OCI-M2 (cell line): ENCODE data around the gene LRRC4C.
"Not testable (repeated sequence)": the region's sequence is repeated elsewhere in the genome, so short reads cannot be mapped to it uniquely, and the experiment has no call there.

ENCODE experiments used
- DNase-seq: peaks from one replicate; lab custom pipeline; 2025; ENCODE audit not compliant: unreplicated experiment; lab: John Stamatoyannopoulos, UW

The LRRC4C gene

DNA sequence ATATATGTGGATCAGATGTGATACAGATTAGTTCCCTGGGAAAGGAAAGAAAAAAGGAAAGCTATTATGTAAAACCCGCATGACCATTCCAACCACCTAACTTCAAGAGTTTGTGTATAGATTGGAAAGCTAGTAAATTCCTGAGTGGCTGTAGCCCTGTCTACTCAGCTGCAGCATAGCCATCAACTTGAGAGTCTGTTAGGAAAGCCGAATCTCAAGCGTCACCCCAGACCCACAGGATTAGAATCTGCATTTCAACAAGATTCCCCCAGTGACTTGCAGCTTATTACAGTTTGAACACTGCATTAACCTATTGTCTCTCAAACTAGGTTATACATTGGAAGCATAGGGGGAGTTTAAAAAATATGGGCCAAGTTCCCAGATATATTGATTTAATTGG lies 921.7 kb downstream of the LRRC4C start:
- no peak for DNase-seq

DNA sequence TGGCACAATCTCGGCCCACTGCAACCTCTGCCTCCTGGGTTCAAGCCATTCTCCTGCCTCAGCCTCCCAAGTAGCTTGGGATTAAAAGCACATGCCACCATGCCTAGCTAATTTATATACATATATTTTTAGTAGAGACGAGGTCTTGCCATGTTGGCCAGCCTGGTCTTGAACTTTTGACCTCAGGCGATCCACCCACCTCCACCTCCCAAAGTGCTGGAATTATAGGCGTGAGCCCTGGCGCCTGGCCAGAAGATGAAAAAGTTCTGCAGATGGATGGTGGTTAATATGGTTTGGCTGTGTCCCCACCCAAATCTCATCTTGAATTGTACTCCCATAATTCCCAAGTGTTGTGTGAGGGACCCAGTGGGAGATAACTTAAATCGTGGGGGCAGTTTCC lies 937.4 kb downstream of the LRRC4C start:
- DNase-seq: not testable (repeated sequence)

DNA sequence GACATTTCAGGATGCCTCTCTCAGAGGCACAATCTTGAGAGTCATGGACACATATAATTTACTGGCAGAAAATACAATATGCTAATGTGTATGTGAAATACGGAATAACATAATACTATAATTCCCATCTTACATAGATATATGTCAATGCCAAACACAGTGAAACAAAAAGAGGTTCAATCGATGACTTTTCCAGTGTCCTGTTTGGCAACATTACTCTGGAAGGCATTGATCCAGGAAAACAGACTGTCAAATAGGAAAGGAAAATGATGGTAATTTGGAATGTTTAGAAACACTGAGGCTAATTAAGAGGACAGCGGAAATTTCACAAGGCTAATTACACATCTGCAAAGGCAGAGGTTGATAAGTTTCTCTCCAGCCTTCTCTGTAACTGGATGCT lies 942.3 kb downstream of the LRRC4C start:
- DNase-seq: no peak

DNA sequence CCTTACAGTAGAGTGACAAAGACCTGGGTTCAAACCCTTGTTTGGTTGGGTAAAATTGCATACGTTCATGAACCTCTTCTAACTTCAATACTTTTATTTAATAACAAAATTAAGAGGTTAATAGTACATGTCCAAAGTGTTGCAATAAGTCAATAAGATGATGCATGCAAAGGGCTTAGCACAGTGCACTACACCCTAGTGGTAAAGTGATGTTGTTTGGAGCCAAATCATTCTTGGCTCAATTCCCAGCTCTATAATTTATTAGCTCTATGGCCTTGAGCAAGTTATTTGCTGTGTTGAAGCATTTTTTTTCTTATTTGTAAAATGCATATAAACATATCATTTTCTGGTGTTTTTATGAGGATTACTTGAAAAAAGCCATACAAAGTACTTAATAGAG lies 945.3 kb downstream of the LRRC4C start:
- no peak for DNase-seq

DNA sequence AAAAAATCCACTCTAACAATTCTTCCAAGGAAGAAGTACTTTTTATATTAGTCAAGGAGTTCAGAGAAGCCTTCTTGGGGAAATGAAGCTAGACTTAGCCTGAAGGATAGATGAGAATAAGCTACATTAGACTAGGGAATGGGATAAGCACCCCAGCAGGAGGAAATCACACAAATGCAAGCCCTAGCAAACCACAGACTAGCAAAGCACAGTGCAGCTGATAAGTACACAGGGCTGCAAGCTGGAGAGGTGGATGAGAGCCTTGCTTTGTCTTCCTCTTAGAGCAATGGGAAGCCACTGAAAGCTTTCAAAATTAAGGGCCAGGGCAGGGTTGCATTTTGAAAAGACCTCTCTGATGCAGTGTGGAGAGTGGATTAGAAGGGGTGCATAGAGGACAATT lies 946.2 kb downstream of the LRRC4C start:
- DNase-seq: no peak

DNA sequence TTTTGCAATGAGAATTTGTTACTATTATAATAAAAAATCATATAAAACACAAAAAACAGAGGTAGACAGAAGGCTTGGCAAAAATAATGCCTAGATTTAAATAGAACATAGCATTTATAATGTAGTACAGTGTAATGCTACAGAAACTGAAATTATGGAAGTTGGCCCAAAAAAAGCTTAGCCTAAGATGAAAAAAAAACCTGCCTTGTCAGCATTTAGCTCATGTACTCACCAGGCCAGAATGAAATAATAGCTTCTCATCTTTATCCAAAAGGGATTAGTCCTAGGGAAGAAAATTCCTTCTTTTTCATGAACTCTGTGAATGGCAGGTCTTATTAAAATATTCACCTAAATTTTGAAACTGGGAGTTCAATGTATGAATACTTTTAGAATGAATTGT lies 951.1 kb downstream of the LRRC4C start:
- DNase-seq: no peak

DNA sequence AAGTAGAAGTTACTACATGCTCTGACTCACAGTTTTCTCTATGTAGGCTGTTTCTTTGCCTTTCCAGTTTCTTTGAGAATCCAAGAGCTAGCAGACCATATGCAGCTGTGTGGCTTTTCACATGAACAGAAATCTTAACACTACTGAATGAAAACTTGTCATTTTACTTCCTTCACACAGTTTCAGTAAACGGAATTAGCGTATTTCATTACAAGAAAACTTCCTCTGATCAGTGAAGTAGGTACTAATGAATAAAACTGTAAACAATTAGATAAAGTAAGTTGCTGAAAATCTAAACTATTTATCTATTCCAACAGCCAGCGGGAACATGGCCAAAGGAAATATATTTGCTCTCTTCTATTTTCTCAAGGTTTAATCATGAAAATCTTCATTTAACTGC lies 953.2 kb downstream of the LRRC4C start:
- DNase-seq: no peak

DNA sequence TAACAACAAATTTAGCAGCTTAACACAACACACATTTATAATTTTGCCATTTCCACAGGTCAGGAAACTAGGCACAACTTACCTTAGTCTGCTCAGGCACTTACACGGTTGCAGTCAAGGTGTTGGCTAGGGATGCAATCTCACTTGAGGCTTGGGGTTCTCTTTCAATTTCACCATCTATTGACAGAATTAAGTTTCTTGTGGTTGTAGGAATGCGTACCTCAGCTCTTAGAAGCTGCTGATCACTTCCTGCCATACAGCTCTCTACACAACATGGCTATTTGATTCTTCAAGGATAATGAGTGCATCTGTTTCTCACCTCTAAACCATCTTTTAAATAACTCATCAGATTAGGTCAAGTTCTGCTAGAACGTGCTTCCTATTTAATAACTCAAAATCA lies 968.1 kb downstream of the LRRC4C start:
- no peak for DNase-seq

DNA sequence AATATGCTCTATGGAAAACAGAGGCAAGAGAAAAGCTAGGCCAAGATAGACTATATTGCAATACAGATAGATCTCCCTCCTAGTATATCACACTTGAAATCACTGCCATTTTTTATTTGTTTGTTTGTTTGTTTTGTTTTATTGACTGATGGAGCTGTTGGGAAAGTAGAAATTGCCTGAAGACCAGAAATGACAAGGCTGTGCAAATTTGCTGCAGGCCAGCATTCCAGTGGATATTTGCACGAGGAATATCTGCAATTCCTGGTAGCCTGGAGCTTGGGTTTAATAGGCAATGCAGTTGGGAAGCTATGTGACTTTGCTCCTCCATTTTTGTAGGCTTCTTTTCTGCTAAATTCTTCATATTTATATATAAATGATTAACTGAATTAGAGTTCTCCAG lies 991.7 kb downstream of the LRRC4C start:
- no peak for DNase-seq

DNA sequence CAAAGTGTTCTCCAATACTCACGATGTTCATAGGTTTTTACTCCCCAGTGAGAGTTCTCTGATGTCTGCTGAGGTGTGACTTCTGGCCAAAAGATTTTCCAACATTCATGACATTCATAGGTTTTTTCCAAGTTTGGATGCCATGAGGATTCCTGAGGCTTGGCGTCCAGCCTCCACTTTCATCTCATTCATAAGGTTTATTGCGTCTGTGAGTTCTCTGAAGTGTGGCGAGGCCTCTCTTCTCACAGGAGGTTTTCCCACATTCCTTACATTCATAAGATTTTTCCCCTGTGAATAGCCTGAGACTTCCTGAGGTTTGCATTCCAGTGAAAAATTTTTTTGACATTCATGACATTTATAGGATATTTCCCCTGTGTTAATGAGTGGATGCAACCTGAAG lies 1014.1 kb downstream of the LRRC4C start:
- no peak for DNase-seq

DNA sequence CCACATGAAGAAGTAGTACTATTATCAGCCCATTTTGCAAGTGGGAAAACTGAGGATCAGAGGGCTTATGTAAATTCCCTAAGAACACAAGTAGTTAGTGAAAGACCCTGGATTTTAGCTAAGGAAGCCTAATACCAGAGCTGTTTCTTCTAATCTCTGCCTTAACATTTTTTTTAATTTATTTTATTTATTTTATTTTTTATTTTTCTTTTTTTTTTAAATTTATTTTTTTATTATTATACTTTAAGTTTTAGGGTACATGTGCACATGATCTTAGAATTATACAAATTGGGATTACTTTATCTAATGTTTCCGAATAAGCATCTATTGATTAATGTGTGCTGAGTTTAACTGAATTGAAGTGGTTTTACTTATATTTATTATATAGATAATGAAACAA lies 1015.3 kb downstream of the LRRC4C start:
- DNase-seq: no peak

DNA sequence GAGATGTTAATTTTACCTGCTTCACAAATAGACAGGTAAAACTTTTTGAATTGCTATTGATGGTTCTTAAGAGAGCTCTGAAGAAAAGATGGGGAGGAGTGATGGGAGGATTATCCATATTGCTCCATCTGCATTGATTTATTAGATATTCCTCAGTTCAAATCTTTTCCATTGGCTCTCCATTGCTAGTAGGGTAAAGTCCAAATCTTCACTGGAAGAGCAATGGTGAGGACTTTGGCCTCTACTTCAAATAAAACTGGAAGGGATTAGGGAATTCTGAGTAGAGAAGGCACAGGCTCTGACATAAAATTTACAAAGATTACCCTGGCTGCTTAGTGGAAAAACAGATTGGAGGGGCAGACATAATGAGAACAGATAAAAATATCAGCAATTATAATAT lies 1024.1 kb downstream of the LRRC4C start:
- no peak for DNase-seq

DNA sequence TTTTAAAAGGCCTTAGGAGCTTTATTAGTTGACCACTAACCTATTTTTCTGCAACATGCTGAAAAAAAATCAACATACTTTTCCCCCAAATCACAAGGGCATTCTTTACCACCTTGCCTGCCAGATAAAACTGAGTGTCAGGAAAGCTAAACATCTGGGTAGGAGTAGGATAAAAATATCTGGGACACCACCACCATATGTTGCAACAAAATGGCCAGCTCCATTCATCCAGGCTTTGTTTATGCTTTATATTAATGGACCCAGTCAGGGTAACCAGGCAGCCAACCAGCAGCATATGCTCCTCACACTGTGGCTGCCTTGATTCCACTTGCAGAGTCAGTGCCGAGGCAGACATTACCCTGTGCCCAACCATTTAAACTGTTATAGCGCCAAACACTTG lies 1024.5 kb downstream of the LRRC4C start:
- no peak for DNase-seq

DNA sequence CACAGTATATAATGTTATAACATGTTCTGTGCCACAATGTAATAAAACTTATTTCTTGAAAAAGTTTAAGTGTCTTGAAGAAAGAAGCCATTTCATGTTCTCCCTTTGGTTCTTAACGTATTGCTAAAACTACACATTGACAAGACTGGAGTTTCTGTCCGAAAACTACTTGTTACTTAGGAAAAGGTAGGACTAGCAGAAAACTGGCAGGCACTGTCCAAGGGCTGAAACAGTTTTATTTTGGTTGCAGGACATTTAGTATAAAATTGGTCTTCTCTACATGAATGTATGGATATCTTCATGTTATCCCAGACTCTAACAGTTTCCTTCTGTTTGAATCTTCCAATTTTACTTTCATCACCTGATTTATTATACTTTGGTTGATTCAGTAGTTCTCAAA lies 1027.1 kb downstream of the LRRC4C start:
- no peak for DNase-seq

DNA sequence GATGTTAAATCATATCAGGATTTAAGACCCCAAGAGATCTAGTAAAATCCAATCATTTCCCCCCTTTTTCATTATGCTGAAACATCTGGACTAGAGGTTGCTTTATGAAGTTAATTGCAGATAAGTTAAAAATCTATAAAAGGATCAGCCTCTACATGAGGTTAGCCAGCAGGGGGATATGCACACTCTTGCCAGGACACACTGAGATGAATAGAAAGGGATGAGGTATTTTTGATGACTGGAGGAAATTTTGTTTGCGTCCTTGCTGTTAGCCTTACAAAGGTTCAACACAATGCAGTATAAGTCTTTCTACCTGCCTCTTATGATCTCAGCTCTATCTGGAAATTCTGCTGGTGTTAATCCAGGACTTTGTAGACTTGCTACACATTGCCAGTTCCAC lies 1034.3 kb downstream of the LRRC4C start:
- no peak for DNase-seq

DNA sequence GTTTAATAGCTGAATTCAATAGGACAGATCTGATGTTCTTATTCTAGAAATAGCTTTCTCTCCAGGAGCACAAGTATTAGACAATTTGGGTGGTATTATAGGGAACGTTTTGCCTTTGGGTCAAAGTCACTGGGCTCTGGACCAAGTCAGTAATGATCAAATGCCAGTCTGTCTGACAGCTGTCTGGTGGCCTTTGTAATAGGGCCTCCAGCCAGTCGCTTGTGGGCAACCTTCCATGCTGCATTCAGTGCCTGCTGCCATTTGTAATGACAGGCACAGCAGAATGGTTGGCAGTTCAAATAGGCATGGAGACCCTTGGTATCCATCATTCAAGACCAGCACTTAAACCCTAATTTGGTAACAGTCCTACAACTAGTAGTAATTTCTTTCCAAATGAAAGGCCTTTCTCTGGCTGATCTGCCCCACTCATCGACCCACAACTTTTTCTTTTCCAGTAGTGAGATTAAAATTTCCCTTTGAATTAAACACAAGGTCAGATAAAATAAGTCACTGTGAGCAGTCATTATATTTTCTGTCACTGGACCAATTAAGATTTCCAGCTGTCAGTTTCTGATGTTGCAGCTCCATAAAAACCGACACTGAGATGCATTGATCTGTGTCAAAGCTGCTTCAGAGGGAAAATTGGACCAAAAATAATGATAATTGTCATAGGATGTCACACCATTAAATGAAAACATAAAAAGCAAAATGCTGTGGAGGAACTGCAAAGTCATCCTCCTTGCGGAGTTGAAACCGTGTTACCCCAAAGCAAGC lies 1038.1 kb downstream of the LRRC4C start:
- no peak for DNase-seq

DNA sequence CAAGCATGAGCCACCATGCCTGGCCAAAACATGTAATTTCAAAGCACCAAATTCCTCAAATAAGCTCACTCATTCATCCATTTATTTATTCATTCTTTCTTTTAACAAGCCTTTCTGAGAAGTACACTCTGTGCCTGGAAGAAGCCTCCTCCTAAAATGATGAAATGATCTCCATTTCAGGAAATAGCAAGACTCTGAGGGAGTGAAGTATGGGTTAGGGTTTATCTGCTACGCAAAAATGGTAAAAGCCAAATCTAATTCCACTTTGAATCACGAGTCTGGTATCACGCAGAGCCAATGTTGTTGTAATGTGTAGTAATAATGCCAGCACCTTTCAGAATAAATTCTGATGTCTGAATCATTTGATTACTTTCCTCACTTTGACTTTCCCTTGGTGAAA lies 1041.8 kb downstream of the LRRC4C start:
- no peak for DNase-seq

DNA sequence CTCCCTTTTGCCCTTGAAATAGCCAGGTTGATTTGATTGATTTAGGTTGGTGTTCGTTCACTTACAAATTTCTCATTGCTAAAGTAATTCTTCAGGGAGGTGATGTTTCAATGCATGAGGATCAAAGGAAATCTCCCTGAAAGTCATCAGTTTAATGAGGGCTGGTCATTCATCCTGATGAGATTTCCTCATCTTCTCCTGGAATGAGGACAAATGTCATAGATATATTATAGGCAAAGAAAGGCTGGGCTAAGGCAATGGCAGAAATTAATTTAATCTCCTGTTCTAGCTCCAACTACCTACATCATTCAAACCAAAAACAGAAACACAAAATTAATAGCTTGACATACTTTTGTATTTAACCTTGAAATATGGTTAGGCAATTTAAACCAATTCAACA lies 1052.1 kb downstream of the LRRC4C start:
- DNase-seq: no peak

DNA sequence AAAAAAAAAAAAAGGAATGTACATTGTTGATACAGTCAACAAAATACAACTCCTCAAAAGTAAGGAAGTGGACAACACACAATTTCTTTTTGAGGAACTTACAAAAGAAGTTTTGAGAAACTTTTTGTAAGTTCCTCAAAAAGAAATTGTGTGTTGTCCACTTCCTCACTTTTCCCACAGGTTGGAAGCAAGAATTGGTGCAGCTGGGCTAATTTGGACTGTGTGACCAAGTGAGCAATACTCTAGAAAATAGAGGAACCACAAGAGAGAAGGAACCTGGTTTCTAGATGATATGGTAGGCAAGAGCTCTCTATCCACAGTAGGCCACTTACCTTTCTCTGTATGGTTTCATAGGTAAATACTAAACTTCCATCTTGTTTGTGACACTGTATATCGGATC lies 1053.8 kb downstream of the LRRC4C start:
- no peak for DNase-seq

DNA sequence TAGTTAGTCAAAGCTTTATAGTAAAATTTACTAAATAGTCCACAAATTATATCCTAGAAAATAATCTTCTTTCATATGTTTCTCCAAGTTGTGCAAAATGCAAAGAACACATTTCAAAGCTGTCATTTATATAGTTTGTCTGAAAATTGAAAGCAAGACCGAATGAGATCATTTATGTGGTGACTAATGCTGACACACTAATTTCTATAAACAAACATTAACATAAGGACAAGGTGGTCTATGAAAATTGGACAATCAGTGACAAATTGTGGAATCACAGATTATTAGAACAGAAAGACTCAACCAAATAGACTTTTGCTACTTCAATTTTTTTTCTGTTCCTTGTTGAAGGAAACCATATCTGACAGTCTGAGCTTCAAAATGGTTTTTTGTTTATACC lies 1056.1 kb downstream of the LRRC4C start:
- DNase-seq: no peak

DNA sequence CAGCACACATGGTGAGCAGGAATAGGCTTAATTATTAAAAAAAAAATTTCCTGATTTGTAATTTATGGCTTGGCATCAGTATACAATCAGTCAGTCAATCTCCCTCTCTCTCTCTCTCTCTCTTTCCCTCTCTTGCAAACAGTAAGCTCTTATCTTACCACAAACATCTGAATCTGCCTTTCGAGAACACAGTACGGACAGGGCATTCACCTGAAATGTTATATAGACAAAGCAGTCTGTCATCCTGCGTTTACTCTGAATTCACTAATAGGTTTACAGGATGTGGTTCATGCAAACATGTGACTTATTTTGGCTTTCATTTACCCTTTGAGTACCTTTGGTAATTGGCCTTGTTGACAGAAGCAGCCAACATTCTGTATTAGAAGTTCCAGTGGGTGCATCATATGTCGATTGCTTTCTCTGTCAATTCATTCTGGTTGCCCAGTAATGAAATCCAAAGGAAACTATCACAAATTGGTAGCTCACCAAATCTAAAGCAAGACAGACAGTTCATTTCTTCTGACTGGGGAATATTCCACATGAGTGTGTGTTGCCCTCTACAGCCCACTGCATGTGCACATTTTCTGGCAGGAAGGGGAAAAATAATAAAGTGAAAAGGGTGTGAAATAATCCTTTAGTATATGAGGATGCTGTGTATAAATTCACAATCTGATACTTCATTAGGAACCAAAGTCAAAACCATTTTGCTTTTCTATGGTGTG lies 1058.2 kb downstream of the LRRC4C start:
- no peak for DNase-seq

DNA sequence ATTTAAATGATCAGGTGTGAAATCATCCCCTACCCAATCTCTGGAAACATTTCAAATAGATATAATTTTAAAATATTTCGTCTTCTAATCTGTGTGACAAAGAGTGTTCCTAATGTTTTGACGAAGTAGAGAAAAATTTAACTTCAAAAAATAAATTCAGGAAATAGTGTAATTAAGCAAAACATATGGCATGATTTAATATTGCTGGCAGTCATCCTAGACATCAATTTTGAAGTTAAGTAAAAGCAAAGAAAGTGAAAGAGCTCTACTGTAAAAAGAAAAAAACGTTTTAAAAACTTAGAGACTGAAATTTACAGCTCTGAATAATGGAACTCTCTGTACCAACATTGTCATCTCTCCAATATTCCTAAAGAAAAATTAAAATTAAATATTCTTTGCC lies 1062.3 kb downstream of the LRRC4C start:
- no peak for DNase-seq

DNA sequence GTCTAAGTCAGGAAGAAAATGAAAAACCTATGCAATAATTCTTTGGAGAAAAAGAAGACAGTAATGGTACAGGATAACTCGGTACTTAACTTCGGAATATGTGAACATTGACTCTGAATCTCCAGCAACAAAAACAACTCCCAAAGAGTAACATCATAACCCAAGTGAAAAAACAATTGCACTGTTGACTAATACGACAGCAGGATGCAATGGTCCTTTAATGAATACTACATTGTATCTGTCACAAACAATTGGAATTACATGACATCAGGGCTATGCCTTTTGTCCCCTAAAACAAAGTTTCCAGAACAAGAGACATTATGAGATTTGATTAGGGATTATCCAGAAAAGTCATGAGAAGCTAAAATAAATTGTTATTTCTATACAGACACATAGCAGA lies 1065.9 kb downstream of the LRRC4C start:
- no peak for DNase-seq
